OCI-LY7 (cell line): ENCODE measurements around the gene TEK. TPM values are rescaled to one million over a fixed set of nuclear protein-coding genes. Genes with fewer than 3 reads are reported as not detected.

Experiments used
- Bru-seq: library from RNA; stranded (reverse); fragments of 400-500 nt; gene quantifications from one replicate; lab custom pipeline; 2021; lab: Mats Ljungman, UMichigan
- BruChase-seq, 2 experiments: library from RNA; stranded (reverse); fragments of 400-500 nt; gene quantifications; one replicate each; lab custom pipeline; 2021; lab: Mats Ljungman, UMichigan
- BruUV-seq: library from RNA; stranded (reverse); fragments of 400-500 nt; replicated peaks from 2 replicates; lab custom pipeline; 2021; lab: Mats Ljungman, UMichigan
- CTCF ChIA-PET: fragments of 300-600 bp; sonication (Branson Sonifier 250); formaldehyde crosslinking; loops from one replicate; lab custom pipeline; 2022; ENCODE audit warnings: antibody characterized with exemption; ENCODE audit not compliant: unreplicated experiment; lab: Charles Lee
- POLR2A ChIA-PET: fragments of 300-600 bp; sonication (Branson Sonifier 250); formaldehyde crosslinking; loops from one replicate; lab custom pipeline; 2022; ENCODE audit warnings: antibody characterized with exemption; lab: Charles Lee
- DNase-seq: peaks from one replicate; pipeline ENCODE4 v3.0.0-alpha.2; 2015; ENCODE audit warnings: low spot score
- H2AFZ ChIP-seq: fragments of 200-600 bp; sonication (generic), shearing (Covaris generic); 2 replicates; pipeline ENCODE4 v1.6.1; 2014; ENCODE audit warnings: mild to moderate bottlenecking, antibody characterized with exemption, low read length, moderate library complexity
- H3K27ac ChIP-seq: fragments of 200-600 bp; sonication (generic); 2 replicates; pipeline ENCODE4 v1.5.1; 2014; ENCODE audit warnings: mixed run types, low read depth, mild to moderate bottlenecking, moderate library complexity, low read length, inconsistent platforms; ENCODE audit not compliant: poor library complexity, severe bottlenecking
- H3K36me3 ChIP-seq: fragments of 200-600 bp; sonication (generic); 2 replicates; pipeline ENCODE4 v1.6.1; 2014; ENCODE audit warnings: mild to moderate bottlenecking, antibody characterized with exemption, low read length, moderate library complexity, mixed read lengths; ENCODE audit not compliant: insufficient read depth
- H3K4me1 ChIP-seq: fragments of 200-600 bp; sonication (generic); 2 replicates; pipeline ENCODE4 v1.5.1; 2014; ENCODE audit warnings: mild to moderate bottlenecking, low read length; ENCODE audit not compliant: insufficient read depth, poor library complexity, severe bottlenecking
- H3K4me2 ChIP-seq: fragments of 200-600 bp; sonication (generic); 2 replicates; pipeline ENCODE4 v1.6.1; 2014; ENCODE audit warnings: mild to moderate bottlenecking, low read length
- H3K4me3 ChIP-seq: fragments of 200-600 bp; sonication (generic); 2 replicates; pipeline ENCODE4 v1.5.1; 2014; ENCODE audit warnings: mild to moderate bottlenecking, low read depth, low read length; ENCODE audit not compliant: poor library complexity, severe bottlenecking
- H3K79me2 ChIP-seq: fragments of 200-600 bp; sonication (generic); 2 replicates; pipeline ENCODE4 v1.6.1; 2016; ENCODE audit warnings: low read depth, mild to moderate bottlenecking, low read length, moderate library complexity, mixed read lengths; ENCODE audit not compliant: insufficient read depth
- H3K9me2 ChIP-seq: fragments of 200-600 bp; sonication (generic); 2 replicates; pipeline ENCODE4 v1.6.1; 2016; ENCODE audit warnings: mild to moderate bottlenecking, low read length, mixed read lengths; ENCODE audit not compliant: insufficient read depth
- H3K9me3 ChIP-seq: fragments of 200-600 bp; sonication (generic); 2 replicates; pipeline ENCODE4 v1.6.1; 2014; ENCODE audit warnings: mild to moderate bottlenecking, mixed run types, low read length, mixed read lengths
- H4K20me1 ChIP-seq: fragments of 200-600 bp; sonication (generic); 2 replicates; pipeline ENCODE4 v1.6.1; 2014; ENCODE audit warnings: mild to moderate bottlenecking, antibody characterized with exemption, low read length, moderate library complexity, mixed read lengths; ENCODE audit not compliant: insufficient read depth
- CTCF ChIP-seq: fragments of 200-600 bp; sonication (generic); conservative IDR thresholded peaks from 2 replicates; pipeline ENCODE4 v1.5.1; 2014; ENCODE audit warnings: mild to moderate bottlenecking, antibody characterized with exemption, low read length, moderate library complexity, mixed read lengths
- EZH2phosphoT487 ChIP-seq: fragments of 200-600 bp; sonication (generic); IDR thresholded peaks from 2 replicates; pipeline ENCODE4 v1.6.1; 2018; ENCODE audit warnings: low read depth, borderline replicate concordance, mild to moderate bottlenecking, mixed run types, antibody characterized with exemption, low read length, moderate library complexity, mixed read lengths
- intact Hi-C: fragments of 100-400 bp; cut with micrococcal nuclease; formaldehyde crosslinking; loops from one replicate; pipeline ENCODE4 v1.10.0; 2022; ENCODE audit not compliant: unreplicated experiment
- long read RNA-seq: library from polyadenylated mRNA; stranded (forward); transcript quantifications from one replicate; pipeline ENCODE4 v2.0.0, GENCODE V29; 2022
- total RNA-seq, 2 experiments: library from RNA; depleted of rRNA in 1 of 2; stranded (reverse); fragments of >200 nt in 1 of 2; shearing (Covaris generic) in 1 of 2; gene quantifications; 2 replicates each; pipeline ENCODE4 v1.2.3, GENCODE V29; 2014 to 2022

Gene TEK
- not detected in 2 replicates for total RNA-seq (2014; rRNA removed; shearing (Covaris generic))
- not detected in 2 replicates for total RNA-seq (2022)
- Bru-seq, nascent RNA: not detected
- not detected for BruChase-seq, experiment 1, labeled RNA remaining after a 6-hour chase
- BruChase-seq, experiment 2, labeled RNA remaining after a 2-hour chase: percentile 1 among the genes with signal in this experiment
- long read RNA-seq: 0 reads

- no peaks in the 10 kb centered on the region for H3K36me3 ChIP-seq
- POLR2A ChIA-PET: no interaction called here
- CTCF ChIA-PET: no interaction called here
- no peak within 1 kb of the TSS for H2AFZ ChIP-seq
- H3K27ac ChIP-seq: no peak within 1 kb of the TSS
- no peaks in the 10 kb centered on the region for H3K79me2 ChIP-seq
- H3K9me3 ChIP-seq: no peaks in the 10 kb centered on the region
- no TSS peak for BruUV-seq
- no peaks in the 10 kb centered on the region for H4K20me1 ChIP-seq
- H3K4me3 ChIP-seq: no peak within 1 kb of the TSS
- no peaks in the 10 kb centered on the region for H3K4me1 ChIP-seq
- no peak for TF ChIP-seq EZH2phosphoT487
- TF ChIP-seq CTCF: no peak
- intact Hi-C loops: no loop called here
- no peak for DNase-seq
- no peak within 1 kb of the TSS for H3K4me2 ChIP-seq
- H3K9me2 ChIP-seq: no peaks in the 10 kb centered on the region
Observed at GRCh38 chr9:27108981-27109541, at the start of gene TEK. Gene TEK, plus strand, starts transcription at chr9:27109225. Its CDS starts 366 bp downstream, at chr9:27109591.

- POLR2A ChIA-PET: interaction anchor here (0.5 kb wide), 1 partner anchor 29 kb away, joined by 3 read pairs; no protein-coding TSS in a partner anchor
- TF ChIP-seq CTCF: no peak
- TF ChIP-seq EZH2phosphoT487: no peak
- intact Hi-C loops: no loop called here
- H3K9me3 ChIP-seq: no peaks in the 10 kb centered on the region
- H3K4me1 ChIP-seq: no peaks in the 10 kb centered on the region
- H3K27ac ChIP-seq: no peak overlapping the region
- H3K79me2 ChIP-seq: no peaks in the 10 kb centered on the region
- H3K9me2 ChIP-seq: no peaks in the 10 kb centered on the region
- H3K4me2 ChIP-seq: no peak overlapping the region
- no TSS peak for BruUV-seq
- no peak overlapping the region for H3K4me3 ChIP-seq
- H4K20me1 ChIP-seq: no peaks in the 10 kb centered on the region
- DNase-seq: no peak
- CTCF ChIA-PET: no interaction called here
- no peak overlapping the region for H2AFZ ChIP-seq
- H3K36me3 ChIP-seq: no peaks in the 10 kb centered on the region
Observed at GRCh38 chr9:27059412-27059811, 49.6 kb upstream of the TEK start.

- no peak overlapping the region for H3K4me3 ChIP-seq
- intact Hi-C loops: no loop called here
Observed at GRCh38 chr9:27059907-27060306, 49.1 kb upstream of the TEK start.

More at GRCh38 chr9:27059907-27060306, 49.1 kb upstream of the TEK start:
- Histone ChIP-seq H2AFZ (no peak overlapping the region), H3K9me2 (no peaks in the 10 kb centered on the region), H3K36me3 (no peaks in the 10 kb centered on the region), H3K9me3 (no peaks in the 10 kb centered on the region), H3K4me1 (no peaks in the 10 kb centered on the region), H3K79me2 (no peaks in the 10 kb centered on the region), H4K20me1 (no peaks in the 10 kb centered on the region), H3K4me2 (no peak overlapping the region), H3K27ac (no peak overlapping the region)
- BruUV-seq: no TSS peak
- DNase-seq: no peak
- ChIA-PET POLR2A (interaction anchor here (0.5 kb wide), 1 partner anchor 30 kb away, joined by 3 read pairs; no protein-coding TSS in a partner anchor), CTCF (no interaction called here)
- TF ChIP-seq EZH2phosphoT487 (no peak), CTCF (no peak)
